HG03571 (cell line): ENCODE results near the gene ANKRD33B.

Source experiments
- ATAC-seq: cut with Tn5 transposase; IDR thresholded peaks from one replicate; pipeline ENCODE4 v1.9.1; 2021; ENCODE audit not compliant: unreplicated experiment

ANKRD33B gene

DNA sequence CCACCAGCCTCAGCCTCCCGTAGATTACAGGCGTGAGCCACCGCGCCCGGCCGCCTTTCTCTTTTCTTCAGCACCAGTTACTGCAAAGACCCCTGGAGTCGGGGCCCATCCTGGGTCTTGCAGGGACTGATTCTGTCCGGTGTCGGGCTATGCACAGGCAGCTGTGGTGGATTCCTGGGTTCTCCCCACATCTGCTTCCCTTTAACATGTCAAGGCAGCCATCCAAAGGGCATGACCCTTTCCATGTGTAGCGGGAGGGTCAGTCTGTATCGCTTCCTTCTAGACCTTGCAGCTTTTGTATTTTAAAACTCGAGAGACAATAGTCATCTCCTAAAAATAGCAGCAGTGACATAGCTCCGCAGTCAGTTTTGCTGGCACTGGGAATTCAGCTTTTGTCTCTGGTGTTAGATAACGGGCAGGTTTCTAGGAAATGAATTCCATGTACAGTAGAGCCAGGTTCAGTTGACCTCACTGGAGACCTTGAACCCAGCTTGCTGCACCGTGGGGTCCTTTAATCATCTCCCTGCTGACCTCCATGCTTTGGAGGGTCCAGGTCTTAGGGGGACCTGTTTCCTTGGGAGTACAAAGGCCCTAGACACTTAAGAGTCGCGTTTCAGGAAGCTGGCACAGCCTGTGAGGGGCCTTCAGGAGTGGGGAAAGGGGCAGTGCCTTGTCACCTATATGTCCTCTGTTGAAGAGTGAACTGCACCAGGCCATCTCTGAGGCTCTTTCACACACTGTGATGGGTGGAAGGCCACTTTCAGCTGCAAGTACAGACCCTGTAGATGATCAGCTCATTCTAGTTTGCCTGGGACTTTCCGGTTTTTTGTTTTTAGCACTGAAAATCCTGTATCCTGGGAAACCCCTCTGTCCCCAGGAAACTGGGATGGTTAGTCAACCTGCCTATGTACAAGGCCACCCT is 13.8 kb downstream of the ANKRD33B start:
- ATAC-seq: peak; percentile 42

GRCh38 chr5:10578293-10578665 is 14.4 kb downstream of the ANKRD33B start:
- peak; percentile 7 for ATAC-seq

DNA sequence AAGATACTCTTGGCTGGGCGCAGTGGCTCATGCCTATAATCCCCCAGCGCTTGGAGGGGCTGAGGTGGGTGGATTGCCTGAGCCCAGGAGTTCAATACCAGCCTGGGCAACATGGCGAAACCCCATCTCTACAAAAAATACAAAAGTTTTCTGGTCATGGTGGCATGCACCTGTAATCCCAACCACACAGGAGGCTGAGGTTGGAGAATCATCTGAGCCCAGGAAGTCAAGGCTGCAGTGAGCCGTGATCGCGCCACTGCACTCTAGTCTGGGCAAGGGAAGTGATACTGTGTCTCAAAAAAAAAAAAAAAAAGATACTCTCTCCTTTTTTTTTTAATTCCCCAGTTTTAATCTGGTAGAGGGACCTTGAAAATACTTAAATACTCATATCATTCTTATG is 15.0 kb downstream of the ANKRD33B start:
- peak; percentile 43 for ATAC-seq

DNA sequence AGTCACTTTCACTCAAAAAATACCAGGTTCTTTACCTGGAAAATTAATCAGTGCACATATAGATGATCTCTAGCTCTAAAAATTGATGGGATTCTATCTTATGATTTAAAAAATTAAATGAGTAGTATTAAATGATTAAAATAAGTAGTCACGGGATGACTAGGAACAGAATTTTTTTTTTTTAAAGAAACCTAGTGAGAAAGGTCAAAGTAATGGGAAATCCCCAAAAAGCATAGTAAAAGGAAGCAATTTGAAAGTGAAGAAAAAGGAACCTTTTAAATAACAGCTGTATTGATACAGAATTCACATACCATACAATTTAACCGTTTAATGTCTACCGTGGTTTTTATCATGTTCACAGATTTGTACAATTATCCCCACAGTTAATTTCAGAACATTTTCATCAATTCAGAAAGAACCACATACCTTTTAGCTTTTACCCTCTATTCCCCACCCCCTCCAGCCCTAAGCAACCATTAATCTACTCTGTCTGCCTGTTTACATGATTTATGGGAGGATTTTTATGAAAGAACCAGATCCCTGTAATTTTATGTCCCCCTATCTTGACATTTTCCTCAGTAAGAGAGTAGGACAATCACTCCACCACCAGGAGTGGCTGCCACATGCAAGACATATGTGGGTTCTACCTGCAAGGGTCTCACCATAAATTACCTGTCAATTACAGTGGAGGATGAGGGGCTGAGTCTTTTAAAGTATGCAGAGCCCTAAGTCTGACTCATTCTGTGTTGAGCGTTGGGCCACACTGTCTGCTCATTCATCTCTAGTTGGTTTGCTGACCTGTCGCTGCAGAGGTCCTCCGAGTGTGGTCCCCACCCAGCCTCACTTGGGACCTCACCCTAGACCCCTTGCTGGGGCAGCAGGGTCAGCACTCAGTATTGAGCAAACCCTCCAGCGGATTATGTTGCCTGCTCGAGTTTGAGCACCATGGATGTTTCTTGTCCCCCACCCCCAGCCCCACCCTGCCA is 16.0 kb downstream of the ANKRD33B start:
- ATAC-seq: no peak

- no peak for ATAC-seq
These were observed 16.9 kb downstream of the ANKRD33B start for GRCh38 chr5:10580531-10581423.

GRCh38 chr5:10581424-10581748 is 17.5 kb downstream of the ANKRD33B start:
- ATAC-seq: no peak

- no peak for ATAC-seq
These were observed 18.1 kb downstream of the ANKRD33B start for GRCh38 chr5:10581867-10582511.

- no peak for ATAC-seq
These were observed 18.6 kb downstream of the ANKRD33B start for GRCh38 chr5:10582512-10582897.

DNA sequence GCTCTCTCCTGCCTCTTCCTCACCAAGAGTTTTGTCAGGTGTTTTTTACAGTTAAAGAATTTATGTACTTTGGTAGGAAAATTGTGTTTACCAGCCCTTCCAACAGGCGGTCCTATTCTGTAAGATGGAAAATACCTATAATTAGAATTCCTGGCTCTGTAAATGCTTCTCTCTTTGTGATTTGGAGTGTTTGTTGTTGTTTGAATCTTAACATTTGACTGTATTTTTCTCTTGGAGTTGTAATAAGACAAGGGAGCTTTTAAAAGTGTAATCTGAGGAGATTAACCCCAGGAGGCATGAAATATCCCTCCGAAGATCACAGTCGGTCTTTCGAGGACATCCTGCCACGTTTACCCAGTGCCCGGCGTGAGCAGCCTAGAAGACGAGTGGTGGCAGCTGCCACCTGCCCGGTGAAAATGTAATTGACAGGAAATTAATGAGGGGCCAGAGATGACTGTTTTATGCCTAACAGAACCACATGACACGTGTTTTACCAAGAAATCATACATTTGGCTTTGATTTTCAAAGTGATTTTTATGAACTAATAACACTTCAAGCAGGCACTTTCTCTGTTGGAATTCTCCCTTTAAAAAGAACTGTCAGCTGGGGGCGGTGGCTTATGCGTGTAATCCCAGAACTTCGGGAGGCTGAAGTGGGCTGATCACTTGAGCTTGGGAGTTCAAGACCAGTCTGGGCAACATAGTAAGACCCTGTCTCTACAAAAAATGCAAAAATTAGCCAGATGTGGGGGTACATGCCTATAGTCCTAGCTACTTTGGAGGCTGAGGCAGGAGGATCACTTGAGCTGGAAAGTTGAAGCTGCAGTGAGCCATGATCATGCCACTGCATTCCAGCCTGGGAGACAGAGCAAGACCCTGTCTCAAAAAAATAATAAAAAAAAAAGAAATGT is 20.0 kb downstream of the ANKRD33B start:
- ATAC-seq: no peak

DNA sequence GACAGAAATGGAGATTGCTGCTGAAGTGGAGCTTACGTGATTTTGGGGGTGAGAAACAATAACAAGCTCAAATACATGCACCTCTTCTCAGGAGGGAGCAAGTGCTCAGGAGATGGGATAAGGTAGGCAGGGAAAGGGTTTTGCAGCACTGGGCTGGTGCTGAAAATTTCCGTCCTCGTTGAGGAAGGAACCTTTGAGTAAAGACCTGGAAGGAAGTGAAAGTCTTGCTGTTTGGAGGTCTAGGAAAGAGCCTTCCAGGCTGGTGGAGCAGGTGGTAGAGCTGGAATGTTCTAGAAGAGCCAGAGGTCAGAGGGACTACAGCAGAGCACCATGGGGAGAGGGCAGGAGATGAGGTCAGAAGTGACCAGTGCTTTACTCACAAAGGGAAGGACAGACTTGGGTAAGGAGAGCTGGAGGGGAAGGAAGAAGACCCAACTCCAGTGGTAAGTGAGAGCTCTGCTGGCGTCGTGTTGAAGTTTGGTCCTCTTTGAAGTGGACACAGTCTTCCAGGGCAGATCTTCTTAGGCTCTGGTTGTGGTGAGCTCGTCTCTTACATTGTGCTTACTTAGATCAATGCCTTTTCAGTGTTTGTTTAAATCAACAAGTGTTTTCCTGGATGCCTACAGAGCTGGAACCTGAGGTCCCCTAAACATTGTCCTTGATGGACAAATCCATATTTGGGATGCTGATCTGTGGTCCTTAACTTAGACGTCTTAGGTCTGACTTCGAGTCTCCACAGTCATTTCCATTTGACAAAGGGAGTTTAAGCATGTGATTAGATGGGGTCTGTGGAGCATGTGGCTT is 21.0 kb downstream of the ANKRD33B start:
- no peak for ATAC-seq

DNA sequence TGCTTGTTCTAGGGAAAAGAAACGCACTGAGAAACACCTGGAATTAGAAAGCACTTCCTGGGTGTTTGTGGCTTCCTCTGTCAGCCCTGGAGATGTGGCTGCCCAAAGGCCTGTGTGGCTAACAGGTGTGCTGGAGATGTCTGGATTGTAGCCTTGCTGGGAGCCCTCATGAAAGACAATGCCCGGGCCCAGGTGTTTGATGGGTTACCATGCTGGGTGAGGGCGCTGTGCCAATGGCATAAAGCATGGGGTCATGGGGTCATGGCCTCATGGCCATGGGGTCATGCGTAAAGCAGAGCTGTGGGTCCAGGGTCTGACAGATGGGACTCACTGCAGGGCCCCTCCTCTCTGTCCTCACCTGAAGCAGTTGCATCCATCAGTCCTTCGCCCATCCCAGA is 21.6 kb downstream of the ANKRD33B start:
- ATAC-seq: no peak

- ATAC-seq: no peak
These were observed 22.1 kb downstream of the ANKRD33B start for GRCh38 chr5:10586008-10586407.

DNA sequence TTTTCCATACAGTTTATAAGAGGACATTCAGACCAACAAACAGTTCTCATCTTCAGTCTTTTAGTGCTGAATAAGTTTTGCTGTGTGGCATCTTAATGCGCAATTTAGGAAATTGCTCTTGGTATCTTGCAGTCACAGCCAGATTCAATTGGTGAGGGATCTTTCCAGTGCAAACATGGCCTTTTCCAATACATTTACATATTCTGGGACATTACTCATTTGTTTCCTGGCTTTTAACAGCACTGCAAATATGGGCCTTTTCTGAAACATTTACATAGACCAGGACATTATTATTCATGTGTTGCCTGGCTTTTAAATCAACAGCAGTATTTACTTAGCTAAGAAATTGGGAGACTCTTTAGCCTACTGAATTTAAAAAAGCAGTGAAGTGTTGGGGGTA is 22.7 kb downstream of the ANKRD33B start:
- no peak for ATAC-seq

GRCh38 chr5:10588109-10588775 is 24.4 kb downstream of the ANKRD33B start:
- no peak for ATAC-seq

- no peak for ATAC-seq
These were observed 25.0 kb downstream of the ANKRD33B start for GRCh38 chr5:10588779-10589447.

DNA sequence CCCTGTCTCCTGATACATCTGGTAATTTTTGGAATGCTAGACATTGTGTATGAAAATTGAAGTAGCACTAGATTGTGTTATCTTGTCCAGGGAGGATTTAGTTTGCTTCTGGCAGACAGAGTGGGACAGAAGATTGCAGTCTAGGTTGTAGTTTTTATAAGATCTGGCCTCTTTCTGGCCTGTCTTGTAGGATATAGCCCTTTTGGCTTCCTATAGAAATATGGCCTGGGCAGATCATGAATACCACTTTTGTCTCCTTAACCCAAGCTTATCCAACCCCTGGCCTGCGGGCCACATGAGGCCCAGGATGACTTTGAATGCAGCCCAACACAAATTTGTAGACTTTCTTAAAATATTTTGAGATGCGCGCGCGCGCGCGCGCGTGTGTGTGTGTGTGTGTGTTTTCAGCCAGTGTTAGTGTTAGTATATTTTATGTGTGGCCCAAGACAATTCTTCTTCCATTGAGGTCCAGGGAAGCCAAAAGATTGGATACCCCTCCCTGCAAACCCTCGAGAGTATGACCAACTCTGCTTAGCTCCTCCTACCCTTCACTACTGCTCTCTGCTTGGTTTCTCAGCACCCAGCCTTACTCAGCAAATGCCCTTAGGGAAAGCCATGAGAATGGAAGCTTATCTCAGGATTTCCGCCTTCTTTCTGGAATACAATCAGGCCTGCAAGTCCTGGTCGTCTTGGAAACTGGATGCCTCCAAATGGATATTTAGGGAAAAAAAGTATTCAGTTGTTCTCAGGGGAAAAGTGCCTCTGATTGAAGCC is 26.5 kb downstream of the ANKRD33B start:
- peak; percentile 39 for ATAC-seq

DNA sequence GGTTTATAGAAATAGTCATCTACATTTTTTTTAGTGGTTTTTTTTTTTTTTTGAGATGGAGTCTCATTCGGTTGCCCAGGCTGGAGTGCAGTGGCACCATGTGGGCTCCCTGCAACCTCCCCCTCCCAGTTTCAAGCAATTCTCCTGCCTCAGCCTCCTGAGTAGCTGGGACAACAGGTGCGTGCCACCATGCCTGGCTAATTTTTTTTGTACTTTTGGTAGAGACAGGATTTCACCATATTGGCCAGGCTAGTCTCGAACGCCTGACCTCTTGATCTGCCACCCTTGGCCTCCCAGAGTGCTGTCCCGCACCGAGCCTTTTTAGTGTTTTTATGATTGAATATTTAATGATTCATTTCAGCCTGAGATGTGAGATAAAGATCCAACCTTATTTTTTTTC is 27.3 kb downstream of the ANKRD33B start:
- no peak for ATAC-seq
